K562 (cell line): ENCODE results near the gene POGZ. TPM values are rescaled to one million over a fixed set of nuclear protein-coding genes. Genes with fewer than 3 reads are reported as not detected.

ENCODE experiments used
- ARID3A ChIP-seq: IDR thresholded peaks from 2 replicates; pipeline ENCODE4 v1.6.1; 2012; ENCODE audit warnings: low read depth, low read length, improper control_type of control experiment, borderline replicate concordance
- ELF1 ChIP-seq: fragments of 200-800 bp; sonication (Bioruptor generic); IDR thresholded peaks from 2 replicates; pipeline ENCODE4 v1.6.1; 2016; ENCODE audit warnings: missing genetic modification characterization, missing compliant biosample characterization
- ERF ChIP-seq: fragments of 450-650 bp; formaldehyde crosslinking; IDR thresholded peaks from 2 replicates; pipeline ENCODE4 v1.4.0; 2020; ENCODE audit warnings: mild to moderate bottlenecking, mixed read lengths
- ETV1 ChIP-seq: fragments of 450-650 bp; conservative IDR thresholded peaks from 2 replicates; pipeline ENCODE4 v1.6.1; 2016; ENCODE audit warnings: missing genetic modification characterization, control low read depth, low read depth, missing compliant biosample characterization
- HLTF ChIP-seq: fragments of 450-650 bp; IDR thresholded peaks from 2 replicates; pipeline ENCODE4 v1.6.1; 2016
- HMBOX1 ChIP-seq: sonication (generic); IDR thresholded peaks from 2 replicates; pipeline ENCODE4 v1.6.1; 2016
- KDM1A ChIP-seq, 2 experiments: fragments of 450-650 bp; IDR thresholded peaks; 2 replicates each; pipeline ENCODE4 v1.6.1; 2016; ENCODE audit warnings: mild to moderate bottlenecking in 2 of 2
- MAZ ChIP-seq, 2 experiments: fragments of 450-650 bp in 1 of 2; sonication (generic) in 1 of 2; formaldehyde crosslinking; IDR thresholded peaks in 1 of 2; conservative IDR thresholded peaks in 1 of 2; 2 replicates each; pipeline versions ENCODE4 v1.4.0 to v1.5.0; 2020; ENCODE audit warnings: mild to moderate bottlenecking in 1 of 2, missing genetic modification reagents in 1 of 2
- NFXL1 ChIP-seq: fragments of 450-650 bp; formaldehyde crosslinking; IDR thresholded peaks from 2 replicates; pipeline ENCODE4 v1.4.0; 2021; ENCODE audit warnings: mild to moderate bottlenecking
- SMARCA5 ChIP-seq: fragments of 450-650 bp; IDR thresholded peaks from 2 replicates; pipeline ENCODE4 v1.6.1; 2016
- SOX6 ChIP-seq: fragments of 450-650 bp; IDR thresholded peaks from 2 replicates; pipeline ENCODE4 v1.6.1; 2014; ENCODE audit warnings: mild to moderate bottlenecking
- ZBTB26 ChIP-seq: fragments of 450-650 bp; formaldehyde crosslinking; IDR thresholded peaks from 2 replicates; pipeline ENCODE4 v1.4.0; 2022; ENCODE audit warnings: missing genetic modification characterization
- ZBTB34 ChIP-seq: fragments of 250-450 bp; sonication (Bioruptor Pico); IDR thresholded peaks from 2 replicates; pipeline ENCODE4 v1.8.0; 2021; ENCODE audit warnings: mild to moderate bottlenecking, moderate library complexity
- ZNF12 ChIP-seq: sonication (generic); formaldehyde crosslinking; IDR thresholded peaks from 2 replicates; pipeline ENCODE4 v1.4.0; 2020; ENCODE audit warnings: mild to moderate bottlenecking, missing genetic modification reagents
- ZNF232 ChIP-seq: sonication (generic); formaldehyde crosslinking; IDR thresholded peaks from 2 replicates; pipeline ENCODE4 v1.8.0; 2022; ENCODE audit warnings: mild to moderate bottlenecking, missing genetic modification reagents
- ZNF311 ChIP-seq: fragments of 250-450 bp; sonication (Bioruptor Pico); IDR thresholded peaks from 2 replicates; pipeline ENCODE4 v1.4.0; 2020; ENCODE audit warnings: mild to moderate bottlenecking, moderate library complexity
- ZNF589 ChIP-seq: fragments of 200-800 bp; sonication (Bioruptor generic); IDR thresholded peaks from 2 replicates; pipeline ENCODE4 v1.6.1; 2016; ENCODE audit warnings: low read depth, missing genetic modification characterization, missing compliant biosample characterization
- ZNF77 ChIP-seq: fragments of 250-450 bp; sonication (Bioruptor Pico); IDR thresholded peaks from 2 replicates; pipeline ENCODE4 v1.5.0; 2020
- polyA plus RNA-seq, 8 experiments: library from polyadenylated mRNA; depleted of rRNA in 4 of 8; stranded (reverse) in 5 of 8; unstranded in 3 of 8; fragments of >200 nt; fragmentation: Nextera tagmentation in 2 of 8; fragmentation: Illumina TruSeq in 1 of 8; extraction: Ambion mirVana in 2 of 8; extraction: Trizol in 1 of 8; gene quantifications; 2 replicates each; pipeline versions ENCODE4 v1.2.1 to v1.2.3, GENCODE V29; 2011 to 2014; ENCODE audit warnings: inconsistent platforms in 1 of 8, missing spikeins in 1 of 8
- total RNA-seq, 7 experiments: library from RNA; depleted of rRNA in 6 of 7; stranded (reverse); fragments of >200 nt in 6 of 7; fragmentation: Illumina TruSeq in 2 of 7; extraction: Trizol in 2 of 7; gene quantifications; 2 replicates each; pipeline versions ENCODE4 v1.2.1 to v1.2.3, GENCODE V29; 2011 to 2021; ENCODE audit warnings: low replicate concordance in 1 of 7
- TF ChIP-seq, protein P1 (sequence below): fragments of 250-450 bp; sonication (Bioruptor Pico); IDR thresholded peaks from 2 replicates; pipeline ENCODE4 v1.5.1; 2021; ENCODE audit warnings: mild to moderate bottlenecking
- TF ChIP-seq, protein P2 (sequence below), 3 experiments: fragments of 200-800 bp in 1 of 3; sonication (Bioruptor generic) in 1 of 3; sonication (generic) in 1 of 3; formaldehyde crosslinking in 1 of 3; IDR thresholded peaks; 2 replicates each; pipeline versions ENCODE4 v1.6.1 to v1.8.0; 2016 to 2022; ENCODE audit warnings: mild to moderate bottlenecking in 2 of 3, missing compliant biosample characterization in 2 of 3, missing genetic modification characterization in 2 of 3, missing genetic modification reagents in 1 of 3

POGZ gene
- total and polyA plus RNA-seq, 9 of the 15 experiments (the other 6 are each of a cell fraction or from before 2014, with no cell fraction given): 9.4 to 40.6 (median 21.6) TPM

- TF ChIP-seq MAZ (CRISPR knock-in tag; conservative IDR thresholded peaks at IDR 0.05 in 1 of 2, IDR thresholded peaks at IDR 0.05 in 1 of 2) (0 out of 4 replicates have a peak, but pooled peaks of 1 of the 2 experiments have one; percentile 0), ARID3A (no peak), SMARCA5 (no peak), ZNF232 (CRISPR knock-in tag) (no peak), NFXL1 (no peak), ZBTB26 (CRISPR knock-in tag) (no peak), ZBTB34 (CRISPR knock-in tag) (no peak), ZNF77 (CRISPR knock-in tag) (no peak), ETV1 (tag) (no peak), ELF1 (peak; percentile 6; the same call in 1 of the 2 replicates), KDM1A (IDR thresholded peaks at IDR 0.05) (peak; percentile 86 to 87), ZNF12 (CRISPR knock-in tag) (no peak), ZNF589 (CRISPR knock-in tag) (peak; percentile 36; the same call in 1 of the 2 replicates), ZNF311 (CRISPR knock-in tag) (no peak), HMBOX1 (peak; percentile 32; the same call in 1 of the 2 replicates), SOX6 (0 out of 2 replicates have a peak, but pooled peaks have one; percentile 23), HLTF (no peak), ERF (CRISPR knock-in tag) (no peak)
- TF ChIP-seq, protein P1, sequence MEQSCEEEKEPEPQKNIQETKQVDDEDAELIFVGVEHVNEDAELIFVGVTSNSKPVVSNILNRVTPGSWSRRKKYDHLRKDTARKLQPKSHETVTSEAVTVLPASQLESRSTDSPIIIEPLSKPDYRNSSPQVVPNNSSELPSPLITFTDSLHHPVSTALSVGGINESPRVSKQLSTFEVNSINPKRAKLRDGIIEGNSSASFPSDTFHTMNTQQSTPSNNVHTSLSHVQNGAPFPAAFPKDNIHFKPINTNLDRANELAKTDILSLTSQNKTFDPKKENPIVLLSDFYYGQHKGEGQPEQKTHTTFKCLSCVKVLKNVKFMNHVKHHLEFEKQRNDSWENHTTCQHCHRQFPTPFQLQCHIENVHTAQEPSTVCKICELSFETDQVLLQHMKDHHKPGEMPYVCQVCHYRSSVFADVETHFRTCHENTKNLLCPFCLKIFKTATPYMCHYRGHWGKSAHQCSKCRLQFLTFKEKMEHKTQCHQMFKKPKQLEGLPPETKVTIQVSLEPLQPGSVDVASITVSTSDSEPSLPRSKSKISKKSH (CRISPR knock-in tag): no peak
- TF ChIP-seq, protein P2, sequence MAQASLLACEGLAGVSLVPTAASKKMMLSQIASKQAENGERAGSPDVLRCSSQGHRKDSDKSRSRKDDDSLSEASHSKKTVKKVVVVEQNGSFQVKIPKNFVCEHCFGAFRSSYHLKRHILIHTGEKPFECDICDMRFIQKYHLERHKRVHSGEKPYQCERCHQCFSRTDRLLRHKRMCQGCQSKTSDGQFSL (CRISPR knock-in tag; IDR thresholded peaks at IDR 0.05): no peak
- TF ChIP-seq, protein P2 (tag; IDR thresholded peaks at IDR 0.05): no peak
These were observed 42.9 kb upstream of the POGZ start (continued) for GRCh38 chr1:151502035-151502700.
